ENCODE data around the gene ACAA2. TPM values are rescaled to one million over a fixed set of nuclear protein-coding genes. Genes with fewer than 3 reads are reported as not detected.

The ACAA2 gene
- total RNA-seq, 1 experiment from 2014 or later, result 51.1 TPM

GRCh38 chr18:49739275-49739674 is 74.1 kb downstream of the ACAA2 start:
- Histone ChIP-seq H3K4me3 (ENCODE audit: low read depth, low read length, poor library complexity, severe bottlenecking) (no peak overlapping the region), H3K27me3 (replicated peaks; ENCODE audit: insufficient read depth, low read depth, low read length, poor library complexity) (no peaks in the 10 kb centered on the region), H3K36me3 (ENCODE audit: insufficient read depth, low read length, poor library complexity, severe bottlenecking) (no peaks in the 10 kb centered on the region), H3K4me1 (ENCODE audit: insufficient read depth, low read length, poor library complexity, severe bottlenecking) (peaks cover under 1% of the 10 kb centered on the region), H3K9me3 (ENCODE audit: low read depth, low read length, poor library complexity, severe bottlenecking) (no peaks in the 10 kb centered on the region), H3K27ac (ENCODE audit: low read depth, low read length, poor library complexity, severe bottlenecking) (no peak overlapping the region)
- POLR2A ChIA-PET (ENCODE audit: low non-redundant PET), result no interaction called here
- no peak for DNase-seq (ENCODE audit: low spot score)
- TF ChIP-seq CTCF (conservative IDR thresholded peaks at IDR 0.05; ENCODE audit: low read depth, low read length), result no peak
- no peak for TF ChIP-seq EZH2 (IDR thresholded peaks at IDR 0.05; ENCODE audit: borderline replicate concordance, low read depth, low read length, poor library complexity, severe bottlenecking)
- intact Hi-C loops (cut with micrococcal nuclease; ENCODE audit: unreplicated experiment), result no loop called here
- CTCF ChIA-PET, result no interaction called here
- no TSS peak for BruUV-seq (replicated peaks)

- ChIA-PET POLR2A (ENCODE audit: low non-redundant PET) (no interaction called here), CTCF (no interaction called here)
- Histone ChIP-seq H3K4me1 (ENCODE audit: insufficient read depth, low read length, poor library complexity, severe bottlenecking) (no peaks in the 10 kb centered on the region), H3K27ac (ENCODE audit: low read depth, low read length, poor library complexity, severe bottlenecking) (no peak overlapping the region), H3K36me3 (ENCODE audit: insufficient read depth, low read length, poor library complexity, severe bottlenecking) (no peaks in the 10 kb centered on the region), H3K9me3 (ENCODE audit: low read depth, low read length, poor library complexity, severe bottlenecking) (no peaks in the 10 kb centered on the region), H3K27me3 (replicated peaks; ENCODE audit: insufficient read depth, low read depth, low read length, poor library complexity) (no peaks in the 10 kb centered on the region), H3K4me3 (ENCODE audit: low read depth, low read length, poor library complexity, severe bottlenecking) (no peak overlapping the region)
- TF ChIP-seq EZH2 (IDR thresholded peaks at IDR 0.05; ENCODE audit: borderline replicate concordance, low read depth, low read length, poor library complexity, severe bottlenecking) (no peak), CTCF (conservative IDR thresholded peaks at IDR 0.05; ENCODE audit: low read depth, low read length) (no peak)
- intact Hi-C loops (cut with micrococcal nuclease; ENCODE audit: unreplicated experiment), result no loop called here
- no TSS peak for BruUV-seq (replicated peaks)
- DNase-seq (ENCODE audit: low spot score), result no peak
Measured at GRCh38 chr18:49738721-49739120, 74.6 kb downstream of the ACAA2 start.

- Histone ChIP-seq H3K36me3 (ENCODE audit: insufficient read depth, low read length, poor library complexity, severe bottlenecking) (no peaks in the 10 kb centered on the region), H3K27ac (ENCODE audit: low read depth, low read length, poor library complexity, severe bottlenecking) (no peak overlapping the region), H3K4me3 (ENCODE audit: low read depth, low read length, poor library complexity, severe bottlenecking) (no peak overlapping the region), H3K4me1 (ENCODE audit: insufficient read depth, low read length, poor library complexity, severe bottlenecking) (peaks cover 13% of the 10 kb centered on the region), H3K9me3 (ENCODE audit: low read depth, low read length, poor library complexity, severe bottlenecking) (no peaks in the 10 kb centered on the region), H3K27me3 (replicated peaks; ENCODE audit: insufficient read depth, low read depth, low read length, poor library complexity) (no peaks in the 10 kb centered on the region)
- TF ChIP-seq CTCF (conservative IDR thresholded peaks at IDR 0.05; ENCODE audit: low read depth, low read length), result no peak
- intact Hi-C loops (cut with micrococcal nuclease; ENCODE audit: unreplicated experiment), result no loop called here
- no TSS peak for BruUV-seq (replicated peaks)
- DNase-seq (ENCODE audit: low spot score), result no peak
- ChIA-PET POLR2A (ENCODE audit: low non-redundant PET) (interaction anchor here (0.6 kb wide), 1 partner anchor 258 kb away, joined by 6 read pairs; no protein-coding TSS in a partner anchor), CTCF (no interaction called here)
Measured at GRCh38 chr18:49734836-49735235, 78.5 kb downstream of the ACAA2 start.

Measured in A673 (cell line).